A549 treated with AZD2906 at 1 μM for 4 hours (cell line): Measurements from ENCODE around the gene CCDC28B. TPM values are rescaled to one million over a fixed set of nuclear protein-coding genes. Genes with fewer than 3 reads are reported as not detected.

ENCODE experiments used
- total RNA-seq: library from RNA; stranded (reverse); fragments of 200-300 nt; extraction: Qiagen RNA extraction; gene quantifications from 5 replicates; pipeline ENCODE4 v1.2.3, GENCODE V29; 2022

Gene CCDC28B
- 1.6 to 2.0 TPM (median 1.8 TPM) in 5 replicates for total RNA-seq

DNA sequence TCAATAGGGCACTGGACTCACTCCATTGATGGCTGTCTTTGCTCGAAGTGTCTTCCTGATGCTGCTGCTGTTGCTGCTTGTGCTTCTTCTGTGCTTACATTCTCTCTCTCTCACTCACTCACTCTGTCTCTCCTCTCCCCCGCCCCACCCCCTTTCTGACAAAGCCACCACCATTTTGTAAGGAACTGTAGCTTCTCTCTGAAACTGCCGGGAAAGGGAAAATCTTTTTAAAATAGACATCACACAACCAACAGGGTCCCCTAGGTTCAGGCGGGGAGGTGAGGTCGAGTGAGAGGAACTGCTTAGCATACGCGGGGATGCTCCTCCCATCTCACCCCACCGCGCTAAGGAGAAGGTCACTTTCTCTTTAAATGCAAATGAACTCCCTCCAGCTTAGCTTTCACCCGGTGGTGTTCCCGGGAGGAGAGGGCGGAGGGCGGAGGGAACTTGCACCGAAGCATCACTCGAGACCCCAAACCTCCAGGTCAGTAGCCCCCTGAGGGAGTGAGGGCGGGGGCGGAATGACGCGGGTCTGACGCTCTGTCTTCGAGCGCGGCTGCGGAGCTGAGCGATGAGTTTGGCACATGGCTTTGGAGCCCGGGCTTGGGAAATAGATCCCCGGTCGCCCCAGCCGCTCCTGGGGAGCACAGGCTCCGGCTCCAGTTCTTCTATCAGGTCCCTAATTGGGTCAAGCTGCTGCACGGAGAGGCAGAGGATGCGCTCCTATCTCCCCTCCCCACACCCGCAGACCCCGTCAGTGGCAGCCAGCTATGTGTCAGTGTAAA is at the start of gene CCDC28B:
Gene CCDC28B (plus strand): TSS at position 370 of the 785 bp plus-strand sequence. CDS start 1,341 bp downstream, outside the sequence.

DNA sequence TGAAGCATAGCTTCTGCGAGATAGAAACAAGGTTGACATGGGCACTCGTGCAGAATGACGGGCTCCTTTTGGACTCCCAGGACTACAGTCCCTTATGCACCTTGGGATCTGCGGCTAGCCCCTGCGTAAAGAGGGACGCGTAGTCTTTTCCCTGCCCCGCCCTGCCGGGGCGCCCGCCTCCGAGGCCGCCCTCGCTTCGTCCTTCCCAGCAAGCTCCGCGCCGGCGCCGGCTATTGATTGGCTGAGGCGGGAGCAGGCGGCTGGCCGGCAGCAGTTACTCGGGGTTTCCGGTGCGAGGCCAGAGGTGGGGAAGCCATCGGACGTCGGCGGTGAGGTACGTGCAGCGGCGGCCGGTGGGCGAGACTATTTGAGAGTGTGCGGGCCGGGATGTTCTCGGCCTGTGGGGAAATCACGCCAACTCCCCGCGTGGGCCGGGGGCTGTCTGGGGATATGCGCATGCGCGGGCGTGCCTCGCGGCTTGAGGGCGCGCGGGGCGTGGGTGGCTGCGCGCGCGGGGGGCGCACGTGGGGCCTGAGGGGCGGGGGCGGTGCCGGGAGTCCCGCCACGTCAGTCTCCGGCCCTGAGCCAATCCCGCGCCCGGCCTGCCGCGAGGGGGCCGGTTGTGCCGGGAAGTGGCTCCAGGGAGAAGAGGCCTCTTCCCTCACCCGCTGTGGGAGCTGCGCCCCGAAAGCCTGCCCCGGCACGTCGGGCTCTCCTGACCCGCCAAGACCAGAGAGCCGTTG is 20.8 kb upstream of the CCDC28B start, which contains the start of gene TXLNA:
Gene TXLNA (plus strand): TSS at position 233 of the 743 bp plus-strand sequence. CDS start 671 bp downstream, outside the sequence.

DNA sequence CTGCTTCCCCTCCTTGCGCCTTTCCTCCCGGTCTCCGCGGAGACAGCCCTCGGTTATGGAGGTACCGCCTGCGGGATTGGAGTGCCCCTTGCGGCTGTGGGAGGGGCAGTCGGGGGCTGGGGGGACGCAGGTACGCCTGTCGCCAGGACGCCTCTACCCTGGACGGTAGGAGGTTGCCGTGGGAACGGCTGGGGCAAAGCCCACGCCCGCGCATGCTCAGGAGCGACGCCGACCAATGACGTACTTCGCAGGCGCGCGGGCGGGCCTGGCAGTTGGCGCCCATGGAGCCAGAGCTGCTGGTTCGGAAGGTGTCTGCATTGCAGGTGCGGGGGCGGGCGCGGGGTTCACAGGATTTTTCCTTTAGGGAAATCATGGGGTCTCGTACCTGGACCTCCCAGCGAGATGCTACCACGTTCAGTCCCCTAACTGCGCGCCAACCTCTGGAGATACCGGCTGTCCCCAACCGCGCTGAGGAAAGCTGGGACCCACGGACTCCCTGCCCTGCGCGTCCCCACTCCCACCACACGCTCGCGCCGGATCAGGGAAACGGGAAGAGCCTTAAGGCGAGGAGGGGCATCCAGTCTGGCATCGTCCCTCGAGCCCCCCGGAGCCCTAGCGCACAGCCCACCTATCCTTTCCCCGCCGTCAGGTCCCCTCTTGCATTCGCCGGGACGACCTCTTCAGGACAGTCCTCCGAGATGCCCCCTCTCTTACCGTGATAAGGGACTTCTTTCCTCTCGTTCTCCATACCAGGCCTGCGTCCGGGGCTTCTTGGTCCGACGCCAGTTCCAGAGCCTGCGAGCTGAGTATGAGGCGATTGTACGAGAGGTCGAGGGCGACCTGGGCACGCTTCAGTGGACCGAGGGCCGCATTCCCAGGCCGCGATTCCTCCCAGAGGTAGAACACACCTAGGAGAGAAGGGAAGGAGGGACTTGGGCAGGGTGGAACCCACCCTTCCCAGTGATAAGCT is 5.3 kb downstream of the CCDC28B start, which contains the start of gene IQCC:
Gene IQCC (plus strand): TSS at position 271 of the 970 bp plus-strand sequence. CDS start 11 bp downstream, at position 282.

DNA sequence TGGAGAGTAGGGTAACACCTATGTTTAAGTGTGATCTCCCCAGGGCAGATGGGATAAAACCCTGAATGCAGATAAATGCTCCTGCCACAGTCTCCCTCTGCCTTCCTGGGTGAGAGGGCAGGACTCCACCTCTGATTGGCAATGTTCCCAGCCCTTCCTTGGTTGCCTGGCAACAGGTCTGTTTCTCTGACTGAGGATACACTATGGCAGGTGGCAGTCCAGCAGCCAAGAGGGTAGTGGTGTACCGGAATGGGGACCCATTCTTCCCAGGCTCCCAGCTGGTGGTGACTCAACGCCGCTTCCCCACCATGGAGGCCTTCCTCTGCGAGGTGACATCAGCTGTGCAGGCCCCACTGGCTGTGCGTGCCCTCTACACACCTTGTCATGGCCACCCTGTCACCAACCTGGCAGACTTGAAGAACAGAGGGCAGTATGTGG is 8.5 kb downstream of the CCDC28B start, which contains the start of gene DCDC2B:
Gene DCDC2B (plus strand): TSS at position 199 of the 438 bp plus-strand sequence. CDS start 5 bp downstream, at position 204.

DNA sequence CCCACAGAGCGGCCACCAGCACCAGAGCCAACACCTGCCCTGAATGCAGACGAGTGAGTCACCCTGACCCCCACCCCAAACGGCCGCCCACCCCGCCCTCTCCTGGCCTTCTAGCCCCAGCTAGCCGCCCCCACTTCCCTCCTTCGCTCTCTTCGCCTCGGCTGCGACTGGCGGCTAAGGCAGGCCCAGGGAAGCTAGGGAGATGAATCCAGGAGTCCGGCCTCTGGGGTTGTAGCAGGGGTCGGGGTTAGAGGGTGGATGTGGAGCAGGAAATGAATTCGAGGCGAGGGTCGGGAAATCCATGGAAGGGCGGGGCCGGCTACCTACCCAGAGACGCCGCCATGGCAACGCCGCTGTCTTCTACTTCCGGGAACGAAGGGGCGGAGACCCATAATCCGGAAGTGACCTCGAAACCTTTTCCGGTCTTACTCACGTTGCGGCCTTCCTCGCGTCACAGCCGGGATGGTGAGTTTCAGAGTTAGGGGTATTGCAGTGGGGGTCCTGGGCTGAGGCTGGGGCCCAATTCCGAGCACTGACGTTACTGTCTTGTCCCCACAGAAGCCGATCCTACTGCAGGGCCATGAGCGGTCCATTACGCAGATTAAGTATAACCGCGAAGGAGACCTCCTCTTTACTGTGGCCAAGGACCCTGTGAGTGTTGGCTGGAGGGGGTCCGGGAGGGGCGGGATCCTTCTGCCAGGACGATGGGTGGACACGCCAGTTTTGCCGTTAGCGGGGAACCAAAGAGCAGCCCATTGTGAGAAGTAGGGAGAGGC is 21.8 kb downstream of the CCDC28B start, which contains the start of the genes EIF3I and TMEM234:
Gene EIF3I (plus strand): TSS at position 428 of the 776 bp plus-strand sequence. CDS start 35 bp downstream, at position 463.
Gene TMEM234 (minus strand): TSS at position 374 of the 776 bp plus-strand sequence. CDS start 31 bp downstream, at position 343.

DNA sequence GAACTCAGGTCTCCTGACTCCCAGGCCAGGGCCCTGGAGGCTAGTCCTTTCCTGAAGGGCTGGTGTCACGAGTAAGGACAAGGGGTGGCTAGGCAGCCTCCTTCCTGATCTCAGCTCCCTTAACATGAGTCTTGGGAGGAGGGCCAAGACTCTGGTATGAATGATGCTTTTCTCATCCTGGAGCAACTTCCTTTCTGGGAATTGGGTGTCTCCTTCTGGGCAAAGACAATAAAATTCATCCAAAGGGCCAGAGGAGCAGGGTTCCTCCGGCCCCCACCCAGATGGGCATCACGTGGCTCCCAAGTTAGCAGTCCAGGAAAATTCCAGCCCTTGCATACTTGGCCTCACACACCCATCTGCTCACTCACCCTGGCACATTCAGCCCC is 46.5 kb downstream of the CCDC28B start, which contains the start of gene FAM167B:
Gene FAM167B (plus strand): TSS at position 335 of the 386 bp plus-strand sequence. CDS start 200 bp downstream, outside the sequence.

DNA sequence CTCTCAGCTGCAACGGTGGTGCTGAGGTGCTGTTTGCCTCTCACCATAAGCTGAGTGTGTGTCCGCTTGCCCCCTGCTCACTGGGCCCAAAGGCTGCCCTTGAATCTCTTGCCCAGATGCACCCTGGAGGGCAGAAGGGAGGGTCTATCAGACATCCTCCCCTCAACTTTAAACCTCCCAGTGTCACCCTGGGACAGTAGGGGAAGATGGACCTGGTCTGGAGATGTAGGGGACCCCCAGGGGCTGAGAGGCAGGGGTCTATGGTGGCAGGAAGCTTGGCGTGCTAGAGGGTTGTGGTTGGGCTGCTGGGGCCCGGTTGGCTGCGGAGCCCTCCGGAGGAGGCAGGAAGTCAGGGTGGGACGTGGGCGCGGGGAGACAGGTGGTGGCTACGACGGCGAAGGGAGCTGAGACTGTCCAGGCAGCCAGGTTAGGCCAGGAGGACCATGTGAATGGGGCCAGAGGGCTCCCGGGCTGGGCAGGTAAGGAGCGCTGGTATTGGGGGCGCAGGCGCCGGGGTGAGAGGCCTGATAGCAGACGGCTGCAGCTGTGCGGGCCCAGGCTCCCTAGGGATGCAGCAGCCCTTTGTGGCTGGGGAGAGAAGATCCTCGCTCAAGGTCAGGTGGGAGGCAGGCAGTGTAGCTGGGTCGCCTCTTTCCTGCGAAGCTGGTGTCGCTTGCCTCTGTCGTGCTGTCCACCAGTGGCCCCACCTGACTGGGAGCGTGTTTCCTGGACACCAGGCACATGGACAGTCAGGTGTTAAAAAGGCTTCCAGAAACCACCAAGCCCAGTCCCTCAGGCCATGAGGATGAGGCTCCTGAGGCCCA is 50.7 kb downstream of the CCDC28B start, which contains the start of gene LCK:
Gene LCK (plus strand): TSS at position 373 of the 824 bp plus-strand sequence. CDS start 23,065 bp downstream, outside the sequence.

Other genes starting within 250 kb of the CCDC28B start
- 126 to 142 TPM (median 130 TPM) in 5 replicates for gene KHDRBS1, start 186.7 kb upstream of the CCDC28B start, total RNA-seq
- gene TMEM39B, start 127.7 kb upstream of the CCDC28B start, total RNA-seq = 9.4 to 11.1 TPM (median 10.9 TPM) in 5 replicates
- 12.7 to 18.2 TPM (median 13.8 TPM) in 5 replicates for gene KPNA6, start 92.5 kb upstream of the CCDC28B start, total RNA-seq
- gene TXLNA, start 20.9 kb upstream of the CCDC28B start, total RNA-seq = 24.3 to 31.2 TPM (median 24.9 TPM) in 5 replicates
- gene IQCC, start 5.1 kb downstream of the CCDC28B start, total RNA-seq = 1.4 to 2.1 TPM (median 1.8 TPM) in 5 replicates
- not detected in 5 replicates for gene DCDC2B, start 8.5 kb downstream of the CCDC28B start, total RNA-seq
- gene TMEM234, start 21.8 kb downstream of the CCDC28B start, total RNA-seq = 7.3 to 9.4 TPM (median 8.8 TPM) in 5 replicates
- gene EIF3I, start 21.8 kb downstream of the CCDC28B start, total RNA-seq = 267 to 287 TPM (median 277 TPM) in 5 replicates
- 0.29 to 0.88 TPM (median 0.45 TPM) in 5 replicates for gene FAM167B, start 46.6 kb downstream of the CCDC28B start, total RNA-seq
- gene LCK, start 50.7 kb downstream of the CCDC28B start, total RNA-seq = 0.06 to 0.09 TPM in 2 of 5 replicates, not detected in the others
- gene HDAC1, start 91.5 kb downstream of the CCDC28B start, total RNA-seq = 47.4 to 53.3 TPM (median 52.0 TPM) in 5 replicates
- gene MARCKSL1, start 135.6 kb downstream of the CCDC28B start, total RNA-seq = 55.2 to 71.9 TPM (median 64.9 TPM) in 5 replicates
- 1.8 to 3.6 TPM (median 3.3 TPM) in 5 replicates for gene FAM229A, start 161.9 kb downstream of the CCDC28B start, total RNA-seq
- gene TSSK3, start 161.9 kb downstream of the CCDC28B start, total RNA-seq = 0.29 TPM in 1 of 5 replicates, not detected in the others
- 17.4 to 21.0 TPM (median 19.9 TPM) in 5 replicates for gene BSDC1, start 193.8 kb downstream of the CCDC28B start, total RNA-seq